ENCODE measurements around the gene ANKRD35.
"Not testable (repeated sequence)": the region's sequence is repeated elsewhere in the genome, so short reads cannot be mapped to it uniquely, and the experiment has no call there.

The ANKRD35 gene

DNA sequence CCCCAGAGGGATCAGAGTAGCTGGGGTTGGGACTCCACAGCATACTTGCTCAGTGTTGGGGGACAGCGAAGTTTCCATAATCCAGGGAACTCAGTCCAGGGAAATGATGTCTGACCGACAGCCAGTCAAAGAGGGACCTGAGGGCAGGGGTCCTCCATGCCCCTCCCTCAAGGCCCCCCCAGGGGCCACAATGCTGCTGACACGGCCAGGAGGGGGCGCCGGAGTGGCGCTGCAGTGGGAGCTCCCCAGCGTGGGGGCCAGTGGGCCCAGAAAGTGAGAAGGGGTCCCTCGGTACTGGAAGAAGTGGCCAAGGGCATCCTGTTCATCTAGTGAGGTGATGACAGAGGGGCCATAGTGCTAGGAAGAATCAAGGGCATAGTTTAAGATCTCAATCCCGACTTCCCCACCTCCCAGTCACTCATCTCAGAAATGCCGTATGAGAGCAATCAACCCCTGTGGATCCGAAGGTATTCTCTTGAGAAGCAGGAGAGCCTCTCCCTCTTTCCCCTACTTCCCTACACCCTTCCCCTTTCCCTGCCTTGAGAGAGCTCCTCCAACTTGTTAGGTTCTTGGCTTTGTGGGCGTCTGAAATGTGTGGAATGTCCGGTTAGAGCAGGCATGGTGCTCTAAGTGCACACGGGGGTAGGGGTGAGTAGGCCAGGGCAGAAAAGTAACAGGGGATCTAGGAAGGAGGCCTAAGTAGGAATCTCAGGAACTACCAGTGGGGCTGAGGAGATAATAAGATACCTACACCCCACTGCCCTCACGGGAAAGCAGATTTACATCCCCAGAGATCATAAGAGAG is 36.1 kb downstream of the ANKRD35 start:
- no peak for DNase-seq

DNA sequence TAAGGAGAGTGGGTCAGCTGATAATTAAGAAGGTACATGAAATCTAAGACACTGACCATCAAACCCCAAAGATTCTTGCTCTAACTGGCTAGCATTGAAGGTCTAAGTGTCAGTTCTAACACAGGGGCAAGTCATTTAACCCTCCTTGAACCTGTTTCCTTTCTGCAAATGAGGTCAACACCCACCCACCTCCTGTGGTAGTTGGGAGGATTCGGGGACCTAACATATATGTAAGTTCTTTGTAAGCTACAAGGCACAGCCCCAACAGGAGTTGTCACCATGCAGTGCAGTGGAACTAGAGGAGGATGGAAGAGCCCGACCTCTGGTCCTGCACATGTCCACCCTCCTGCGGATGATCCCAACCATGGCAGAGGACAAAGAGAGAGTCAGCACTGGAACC is 37.8 kb downstream of the ANKRD35 start:
- no peak for DNase-seq

DNA sequence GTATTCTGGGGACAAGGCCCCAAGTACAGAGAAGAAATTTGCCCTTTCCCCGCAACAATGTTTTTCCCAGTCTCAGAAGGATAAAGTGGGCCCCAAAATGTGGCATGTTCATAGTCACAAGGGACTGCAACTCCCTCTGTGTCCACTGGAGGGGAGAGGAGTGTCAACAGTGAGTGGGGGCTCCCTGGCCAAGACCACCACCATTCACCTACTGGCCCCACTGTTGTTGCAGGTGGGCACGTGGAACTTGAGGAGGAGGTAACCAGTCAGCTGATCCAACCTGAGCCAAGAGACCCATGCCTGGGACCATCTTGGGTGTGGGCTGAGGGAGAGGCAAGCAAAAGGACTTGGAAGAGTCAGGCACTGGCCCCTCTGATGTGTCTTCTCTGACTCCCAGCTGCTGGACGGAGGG is 39.5 kb downstream of the ANKRD35 start:
- peak; percentile 30 for DNase-seq

DNA sequence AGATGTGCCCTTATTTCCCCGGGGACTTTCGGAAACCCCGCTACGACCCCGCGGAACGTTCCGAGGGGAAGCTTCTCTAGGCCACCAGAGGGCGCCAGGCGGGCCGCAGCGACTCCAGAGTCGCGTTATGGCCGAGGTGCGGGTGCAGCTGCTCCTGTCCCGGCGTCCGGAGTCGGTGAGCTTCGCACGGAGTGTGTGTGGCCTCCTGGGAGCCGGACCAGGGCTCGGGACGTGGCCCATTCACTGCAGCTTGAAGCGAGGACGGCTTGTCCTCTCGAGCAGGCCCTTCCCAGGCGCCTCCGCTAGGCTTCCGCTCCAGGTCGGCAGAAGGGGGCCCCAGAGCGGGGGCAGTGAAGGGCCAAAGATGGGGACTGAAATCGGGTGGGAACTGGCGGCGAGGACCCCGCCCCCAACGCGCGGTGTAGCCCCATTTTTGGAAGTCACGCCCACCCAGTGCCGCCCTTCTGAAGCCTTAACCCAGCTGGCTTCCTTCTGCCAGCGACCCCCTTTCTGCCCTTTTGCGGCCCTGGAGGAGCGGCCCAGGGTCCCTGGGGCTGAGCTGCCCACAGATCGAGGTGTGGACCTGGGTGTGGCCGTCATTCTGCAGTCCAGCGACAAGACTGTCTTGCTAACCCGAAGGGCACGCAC is 40.0 kb downstream of the ANKRD35 start, which contains the start of gene NUDT17:
TSS of gene NUDT17 (plus strand) at position 117 of the 648 bp plus-strand sequence. CDS start at position 128, 11 bp downstream.
- peak; percentile 79 for DNase-seq

DNA sequence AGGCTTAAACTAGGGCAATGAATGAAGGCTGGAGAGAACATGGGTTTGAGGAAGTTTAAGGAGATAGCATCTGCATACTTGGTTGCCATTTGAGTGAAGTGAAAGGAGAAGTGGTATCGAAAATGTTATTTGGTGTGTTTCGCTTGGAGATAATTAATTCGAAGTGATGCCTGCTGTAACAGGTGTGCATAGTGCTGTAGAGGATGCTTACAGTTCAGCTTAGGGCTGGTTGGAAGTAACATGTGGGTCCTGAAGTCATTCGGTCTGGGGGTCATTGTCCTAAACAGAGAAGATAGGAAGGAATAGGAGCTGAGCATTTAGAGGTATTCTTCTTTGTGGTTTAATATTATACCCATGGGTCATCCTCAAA is 40.5 kb downstream of the ANKRD35 start:
- no peak for DNase-seq

DNA sequence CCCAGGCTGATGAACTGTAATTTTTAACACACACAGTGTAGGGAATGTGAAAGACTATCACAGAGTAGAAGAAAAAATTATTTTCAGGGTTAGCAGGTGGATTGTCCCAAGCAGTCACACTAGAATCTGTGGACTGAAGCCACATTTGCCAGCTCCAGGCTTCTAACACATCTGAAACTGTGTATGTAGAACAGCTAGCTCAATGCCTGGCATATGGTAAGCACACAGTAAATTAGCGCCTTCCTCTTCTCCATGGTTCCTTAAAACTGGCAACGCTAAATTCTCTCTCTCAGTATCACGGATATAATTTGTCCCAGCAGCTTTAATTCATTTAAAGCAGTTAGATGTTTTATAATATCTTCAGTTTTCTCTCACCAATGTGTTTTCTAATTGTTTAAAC is 42.6 kb downstream of the ANKRD35 start:
- DNase-seq: no peak

DNA sequence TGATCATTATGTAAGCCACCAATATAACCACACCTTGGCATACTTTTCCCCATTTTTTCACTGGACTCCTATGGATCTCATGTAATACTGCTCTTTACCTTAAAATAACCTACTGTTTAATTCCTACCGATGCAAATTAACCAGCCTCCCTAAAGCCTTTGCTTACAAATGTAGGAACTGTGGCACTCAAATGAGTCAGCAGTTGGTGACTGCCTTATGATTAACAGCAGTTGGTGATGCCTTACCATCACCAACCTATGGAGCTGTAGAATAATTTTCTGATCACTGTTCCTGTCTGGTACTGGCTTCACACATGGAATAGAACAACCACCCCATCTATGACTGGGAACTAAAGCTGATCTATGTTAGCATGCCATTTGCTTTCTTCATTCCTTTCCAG is 48.0 kb downstream of the ANKRD35 start:
- DNase-seq: no peak

DNA sequence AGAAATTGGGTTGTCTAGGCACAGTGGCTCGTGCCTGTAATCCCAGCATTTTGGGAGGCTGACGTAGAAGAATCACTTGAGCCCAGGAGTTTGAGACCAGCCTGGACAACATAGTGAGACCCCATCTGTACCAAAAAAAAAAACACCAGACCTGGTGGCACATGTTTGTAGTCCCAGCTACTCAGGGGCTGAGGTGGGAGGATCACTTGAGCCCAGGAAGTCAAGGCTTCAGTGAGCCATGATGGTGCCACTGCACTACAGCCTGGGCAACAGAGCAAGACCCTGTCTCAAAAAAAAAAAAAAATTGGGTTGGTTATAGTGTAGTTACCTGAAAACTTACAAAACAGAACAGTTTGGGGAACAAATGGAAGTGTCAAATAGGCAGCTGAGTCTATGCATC is 54.9 kb downstream of the ANKRD35 start:
- not testable (repeated sequence) for DNase-seq

DNA sequence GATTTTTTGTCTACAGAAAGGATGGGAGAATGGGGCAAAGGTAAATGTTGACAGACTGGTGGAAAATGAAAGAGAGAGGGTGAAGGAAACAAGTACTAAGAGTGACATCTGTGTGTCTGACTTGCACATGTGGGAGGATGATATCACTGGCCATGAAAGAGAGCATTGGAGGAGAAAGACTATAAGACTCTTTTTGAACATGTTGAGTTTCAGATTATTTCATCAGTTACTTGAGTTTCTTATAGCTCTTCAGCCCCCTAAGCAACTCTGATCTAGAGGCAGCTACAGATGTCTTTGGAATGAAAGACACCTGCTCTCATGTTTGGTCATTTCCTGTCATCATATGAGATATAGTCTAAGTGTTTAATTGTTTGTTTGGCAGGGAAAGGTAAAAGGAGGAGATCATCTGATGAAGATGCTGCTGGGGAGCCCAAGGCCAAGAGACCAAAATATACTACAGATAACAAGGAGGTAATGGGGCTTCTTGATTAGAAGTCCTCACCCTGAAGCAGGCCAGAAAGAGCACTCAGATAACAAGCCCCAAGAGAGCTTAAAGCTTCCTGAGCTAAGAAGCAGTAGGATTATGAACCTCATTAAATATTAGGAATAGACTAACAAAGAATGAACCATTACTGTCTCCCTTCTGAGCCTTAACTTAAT is 57.2 kb downstream of the ANKRD35 start:
- no peak for DNase-seq

DNA sequence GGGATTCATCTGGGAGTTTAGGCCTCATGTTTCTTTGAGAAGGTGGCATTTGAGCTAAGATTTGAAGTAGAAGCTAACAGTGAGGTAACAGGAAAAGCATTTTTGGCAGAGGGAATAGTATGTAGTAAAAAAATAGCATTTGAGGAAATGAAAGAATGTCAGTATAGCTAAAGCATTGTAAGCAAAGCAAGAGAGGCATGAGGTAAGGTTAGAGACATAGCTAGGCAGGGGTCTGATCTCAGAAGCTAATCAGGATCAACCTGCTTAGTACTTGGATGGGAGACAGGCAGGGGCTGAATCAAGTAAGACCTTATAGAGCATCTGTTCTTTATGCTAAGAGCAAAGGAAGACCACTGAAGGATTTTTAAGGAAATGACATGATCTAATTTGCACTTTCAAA is 57.7 kb downstream of the ANKRD35 start:
- DNase-seq: no peak

DNA sequence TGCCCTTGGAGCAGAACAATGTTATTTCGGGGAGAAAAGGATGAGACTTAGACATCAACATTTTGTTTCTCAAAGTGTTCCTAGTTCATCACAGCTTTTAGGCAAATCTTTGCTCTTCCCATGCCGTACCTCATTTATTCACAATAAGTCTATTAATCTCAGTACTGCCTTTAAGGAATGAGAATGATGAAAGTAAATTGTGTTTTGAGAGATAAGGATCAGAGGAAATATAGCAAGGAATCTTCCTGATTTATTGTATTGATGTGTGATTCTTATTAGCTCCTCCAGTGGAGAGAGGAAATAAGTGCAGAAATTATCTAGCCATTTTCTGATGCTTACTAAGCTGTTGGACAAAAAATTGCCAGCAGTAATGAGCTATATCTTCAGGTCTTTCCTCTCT is 59.6 kb downstream of the ANKRD35 start:
- DNase-seq: no peak

DNA sequence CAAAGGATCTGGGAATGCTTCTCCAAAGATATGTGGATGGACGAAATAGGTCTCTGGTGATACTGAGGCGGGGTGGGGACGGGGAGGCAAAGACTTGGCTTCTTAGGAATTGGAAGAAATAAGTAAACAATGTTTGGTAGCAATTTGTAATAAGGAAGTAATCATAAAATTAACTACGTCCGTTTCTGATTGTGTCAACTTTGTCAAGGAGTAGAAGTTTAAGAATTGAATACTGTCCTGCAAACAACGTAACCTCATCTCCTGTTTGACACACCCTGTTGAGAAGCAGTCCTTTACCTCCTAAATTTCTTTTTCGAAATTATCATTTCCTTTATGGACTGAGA is 61.2 kb downstream of the ANKRD35 start:
- DNase-seq: no peak

DNA sequence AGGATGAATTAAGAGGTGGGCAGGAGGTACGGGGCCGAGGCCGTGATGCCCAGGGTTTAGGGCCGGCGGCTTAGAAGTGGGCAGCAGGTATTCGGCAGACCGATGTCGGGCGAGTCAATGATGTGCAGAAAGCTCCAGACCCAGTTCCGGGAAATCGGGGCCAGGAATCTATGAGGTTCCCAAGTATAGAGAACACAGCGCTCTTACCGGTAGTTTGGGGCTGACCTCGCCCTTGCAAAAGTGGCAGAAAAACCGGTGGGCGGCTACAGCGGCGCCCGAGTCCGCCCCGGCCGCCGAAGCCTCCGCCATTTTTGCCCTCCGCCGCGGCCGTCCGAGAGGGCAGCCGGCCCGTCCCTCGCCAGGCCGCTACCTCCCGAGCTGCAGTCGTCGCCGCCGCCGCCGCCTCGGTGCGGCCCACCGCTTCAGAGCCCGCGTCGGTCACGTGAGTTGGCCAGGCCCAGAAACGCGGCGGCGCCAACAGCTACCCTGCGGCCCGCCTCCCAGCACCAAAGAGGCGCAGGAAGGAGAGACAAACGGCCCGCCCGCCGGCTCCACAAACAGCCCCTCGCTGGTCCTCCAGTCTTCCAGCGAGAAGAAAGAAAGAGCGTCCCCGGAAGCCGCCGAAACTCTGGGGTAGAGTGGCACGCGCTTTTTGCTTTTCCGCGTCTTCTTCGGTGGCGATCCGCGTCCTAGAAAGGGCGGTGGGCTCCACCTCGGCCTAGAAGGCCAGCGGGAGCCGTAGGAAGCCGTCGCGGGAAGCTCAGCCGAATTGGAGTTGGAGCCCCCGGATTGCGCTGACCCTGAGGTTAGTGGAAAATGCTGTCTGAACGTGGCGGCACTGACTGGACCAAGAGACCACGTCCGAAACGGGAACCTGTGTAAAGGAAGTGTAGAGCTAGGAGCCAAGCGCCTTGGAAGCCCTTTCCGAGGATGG is 61.8 kb downstream of the ANKRD35 start, which contains the start of the genes POLR3C and RNF115:
TSS of gene POLR3C (plus strand) at position 636 of the 934 bp plus-strand sequence. CDS start 1,577 bp downstream, outside the sequence.
TSS of gene RNF115 (minus strand) at position 531 of the 934 bp plus-strand sequence. CDS start at position 309, 222 bp downstream.
- DNase-seq: peak; percentile 88

DNA sequence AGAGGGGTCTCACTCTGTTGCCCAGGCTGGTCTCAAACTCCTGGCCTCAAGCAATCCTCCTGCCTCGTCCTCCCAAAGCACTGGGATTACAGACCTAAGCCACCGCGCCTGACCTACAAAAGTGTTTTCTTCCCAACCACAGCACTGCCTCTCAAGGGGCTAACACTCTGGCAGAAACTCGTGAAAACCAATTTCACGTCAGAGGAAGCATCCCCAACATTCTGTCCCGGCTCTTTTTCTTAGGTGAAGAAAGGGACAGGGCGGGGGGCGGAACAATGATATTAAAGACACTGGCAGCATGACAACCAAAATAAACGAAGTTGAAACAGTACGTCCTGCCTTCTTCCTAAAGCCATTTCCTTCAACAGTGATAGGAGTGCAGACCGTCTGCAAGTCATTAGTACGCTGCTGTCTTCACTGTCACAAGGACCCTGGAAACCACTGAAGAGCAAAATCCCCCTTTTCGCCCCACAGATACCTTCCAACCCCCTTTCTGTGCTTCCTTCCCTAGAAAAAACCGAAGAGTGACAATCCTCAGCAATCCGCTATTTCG is 62.8 kb downstream of the ANKRD35 start:
- DNase-seq: not testable (repeated sequence)

DNA sequence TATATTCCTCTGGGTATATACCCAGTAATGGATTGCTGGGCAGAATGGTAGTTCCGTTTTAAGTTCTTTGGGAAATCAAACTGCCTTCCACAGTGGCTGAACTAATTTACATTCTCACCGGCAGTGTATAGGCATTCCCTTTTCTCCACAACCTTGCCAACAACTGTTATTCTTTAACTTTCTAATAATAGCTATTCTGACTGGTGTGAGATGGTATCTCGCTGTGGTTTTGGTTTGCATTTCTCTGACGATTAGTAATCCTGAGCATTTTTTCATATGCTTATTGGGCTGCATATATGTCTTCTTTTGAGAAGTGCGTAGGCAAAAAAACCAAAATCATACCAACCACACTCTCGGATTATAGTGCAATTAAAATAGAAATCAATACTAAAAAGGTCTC is 67.6 kb downstream of the ANKRD35 start:
- not testable (repeated sequence) for DNase-seq
